Measurements from ENCODE around the gene TNIK.

DNA sequence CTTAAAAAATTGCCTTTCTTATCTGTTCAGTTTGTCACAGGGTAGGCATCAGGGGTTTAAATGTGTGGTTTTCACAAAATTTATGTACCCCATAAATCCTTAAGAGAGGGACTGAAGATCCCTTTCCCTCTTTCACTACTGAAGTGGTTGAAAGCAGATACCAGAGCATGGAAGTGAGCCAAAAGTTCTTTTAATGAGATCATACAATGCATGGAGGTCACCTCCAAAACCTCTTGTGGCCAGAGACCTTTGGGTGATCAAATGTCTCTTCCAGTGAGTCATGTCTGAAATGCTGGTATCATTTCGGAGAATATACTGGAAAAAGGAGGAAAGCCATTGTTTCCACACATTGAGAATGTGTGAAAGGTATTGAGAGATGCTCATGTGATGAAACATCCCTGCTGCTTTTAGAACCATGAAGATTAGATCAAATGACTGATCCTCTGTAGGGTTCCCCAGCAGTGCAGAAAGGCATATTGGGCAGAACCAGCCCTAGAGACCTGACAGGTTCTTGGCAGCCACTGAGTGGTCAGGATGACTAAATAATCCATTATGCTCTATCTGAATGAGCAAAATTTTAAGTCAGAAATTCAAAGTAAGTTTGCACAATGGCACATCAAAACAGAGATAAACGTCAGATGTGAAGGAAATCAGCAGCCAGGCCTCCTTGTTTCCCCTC is 267.9 kb downstream of the TNIK start:
- no peak for TF ChIP-seq CEBPB (IDR thresholded peaks at IDR 0.05; ENCODE audit: borderline replicate concordance in 1 of 2, low read depth in 2 of 2, low read length in 2 of 2)
- TF ChIP-seq POLR2AphosphoS2 (IDR thresholded peaks at IDR 0.05; ENCODE audit: low read depth, low read length): no peak
- TF ChIP-seq, protein P1, sequence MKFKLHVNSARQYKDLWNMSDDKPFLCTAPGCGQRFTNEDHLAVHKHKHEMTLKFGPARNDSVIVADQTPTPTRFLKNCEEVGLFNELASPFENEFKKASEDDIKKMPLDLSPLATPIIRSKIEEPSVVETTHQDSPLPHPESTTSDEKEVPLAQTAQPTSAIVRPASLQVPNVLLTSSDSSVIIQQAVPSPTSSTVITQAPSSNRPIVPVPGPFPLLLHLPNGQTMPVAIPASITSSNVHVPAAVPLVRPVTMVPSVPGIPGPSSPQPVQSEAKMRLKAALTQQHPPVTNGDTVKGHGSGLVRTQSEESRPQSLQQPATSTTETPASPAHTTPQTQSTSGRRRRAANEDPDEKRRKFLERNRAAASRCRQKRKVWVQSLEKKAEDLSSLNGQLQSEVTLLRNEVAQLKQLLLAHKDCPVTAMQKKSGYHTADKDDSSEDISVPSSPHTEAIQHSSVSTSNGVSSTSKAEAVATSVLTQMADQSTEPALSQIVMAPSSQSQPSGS (IDR thresholded peaks at IDR 0.05; ENCODE audit: low read length): 0 out of 2 replicates have a peak, but pooled peaks have one; percentile 42
- no peak for TF ChIP-seq EP300 (IDR thresholded peaks at IDR 0.05; ENCODE audit: borderline replicate concordance in 1 of 2, control insufficient read depth in 1 of 2, low read depth in 2 of 2, low read length in 2 of 2)
- TF ChIP-seq, protein P2, sequence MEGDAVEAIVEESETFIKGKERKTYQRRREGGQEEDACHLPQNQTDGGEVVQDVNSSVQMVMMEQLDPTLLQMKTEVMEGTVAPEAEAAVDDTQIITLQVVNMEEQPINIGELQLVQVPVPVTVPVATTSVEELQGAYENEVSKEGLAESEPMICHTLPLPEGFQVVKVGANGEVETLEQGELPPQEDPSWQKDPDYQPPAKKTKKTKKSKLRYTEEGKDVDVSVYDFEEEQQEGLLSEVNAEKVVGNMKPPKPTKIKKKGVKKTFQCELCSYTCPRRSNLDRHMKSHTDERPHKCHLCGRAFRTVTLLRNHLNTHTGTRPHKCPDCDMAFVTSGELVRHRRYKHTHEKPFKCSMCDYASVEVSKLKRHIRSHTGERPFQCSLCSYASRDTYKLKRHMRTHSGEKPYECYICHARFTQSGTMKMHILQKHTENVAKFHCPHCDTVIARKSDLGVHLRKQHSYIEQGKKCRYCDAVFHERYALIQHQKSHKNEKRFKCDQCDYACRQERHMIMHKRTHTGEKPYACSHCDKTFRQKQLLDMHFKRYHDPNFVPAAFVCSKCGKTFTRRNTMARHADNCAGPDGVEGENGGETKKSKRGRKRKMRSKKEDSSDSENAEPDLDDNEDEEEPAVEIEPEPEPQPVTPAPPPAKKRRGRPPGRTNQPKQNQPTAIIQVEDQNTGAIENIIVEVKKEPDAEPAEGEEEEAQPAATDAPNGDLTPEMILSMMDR (IDR thresholded peaks at IDR 0.05 in 2 of 3, conservative IDR thresholded peaks at IDR 0.05 in 1 of 3; ENCODE audit: control insufficient read depth in 2 of 3, extremely low read depth in 1 of 3, insufficient read depth in 1 of 3, low read depth in 3 of 3, low read length in 3 of 3): no peak

Data from GM12878 (cell line).